ENCODE results near the gene EEIG1. TPM values are rescaled to one million over a fixed set of nuclear protein-coding genes. Genes with fewer than 3 reads are reported as not detected.

The EEIG1 gene
- total and polyA plus RNA-seq, 9 of the 15 experiments (the other 6 are each of a cell fraction or from before 2014, with no cell fraction given), result 0.17 to 16.7 (median 3.6) TPM

- no peak for TF ChIP-seq ZNF586 (CRISPR knock-in tag; conservative IDR thresholded peaks at IDR 0.05)
- no peak for TF ChIP-seq E4F1 (CRISPR knock-in tag; IDR thresholded peaks at IDR 0.05; ENCODE audit: borderline replicate concordance)
- TF ChIP-seq GATAD2B (IDR thresholded peaks at IDR 0.05; ENCODE audit: borderline replicate concordance), result no peak
- no peak for TF ChIP-seq KDM2B (CRISPR knock-in tag; IDR thresholded peaks at IDR 0.05)
- TF ChIP-seq ZNF551 (CRISPR knock-in tag; IDR thresholded peaks at IDR 0.05), result no peak
- 0 out of 2 replicates have a peak, but pooled peaks have one; percentile 13 for TF ChIP-seq MITF (IDR thresholded peaks at IDR 0.05)
- TF ChIP-seq NCOA4 (IDR thresholded peaks at IDR 0.05; ENCODE audit: partially characterized antibody), result no peak
- TF ChIP-seq CLOCK (CRISPR knock-in tag; IDR thresholded peaks at IDR 0.05; ENCODE audit: borderline replicate concordance), result no peak
- TF ChIP-seq MBD2 (IDR thresholded peaks at IDR 0.05; ENCODE audit: borderline replicate concordance, low read depth), result no peak
- no peak for TF ChIP-seq BCLAF1 (IDR thresholded peaks at IDR 0.05; ENCODE audit: borderline replicate concordance in 1 of 2, control insufficient read depth in 1 of 2, low read depth in 2 of 2, low read length in 1 of 2)
Measured at GRCh38 chr9:127931092-127931881, 49.5 kb downstream of the EEIG1 start (continued).

All from K562 (cell line).